PC-3 (cell line): ENCODE measurements around the gene ONECUT3.

Source experiments
- CTCF ChIP-seq: fragments of 300-600 bp; sonication (generic); conservative IDR thresholded peaks from 2 replicates; pipeline ENCODE4 v1.5.1; 2017; ENCODE audit warnings: antibody characterized with exemption, low read depth, mild to moderate bottlenecking, low read length
- EZH2 ChIP-seq: fragments of 300-600 bp; sonication (generic); IDR thresholded peaks from one replicate; pipeline ENCODE4 v1.6.1; 2017; ENCODE audit warnings: antibody characterized with exemption, mild to moderate bottlenecking, low read length; ENCODE audit not compliant: unreplicated experiment
- EZH2phosphoT487 ChIP-seq: fragments of 300-600 bp; sonication (generic); IDR thresholded peaks from 2 replicates; pipeline ENCODE4 v1.6.1; 2018; ENCODE audit warnings: mild to moderate bottlenecking, antibody characterized with exemption, low read length, borderline replicate concordance

GRCh38 chr19:1787116-1787515, 33.8 kb downstream of the ONECUT3 start:
- TF ChIP-seq CTCF (no peak), EZH2 (no peak), EZH2phosphoT487 (no peak)
